GM21360 (cell line): ENCODE measurements around the gene SAXO1.
"Not testable (repeated sequence)": the region's sequence is repeated elsewhere in the genome, so short reads cannot be mapped to it uniquely, and the experiment has no call there.

ENCODE experiments used
- ATAC-seq: cut with Tn5 transposase; IDR thresholded peaks from one replicate; pipeline ENCODE4 v1.9.1; 2021; ENCODE audit warnings: mild to moderate bottlenecking, moderate library complexity; ENCODE audit not compliant: unreplicated experiment

SAXO1 gene

DNA sequence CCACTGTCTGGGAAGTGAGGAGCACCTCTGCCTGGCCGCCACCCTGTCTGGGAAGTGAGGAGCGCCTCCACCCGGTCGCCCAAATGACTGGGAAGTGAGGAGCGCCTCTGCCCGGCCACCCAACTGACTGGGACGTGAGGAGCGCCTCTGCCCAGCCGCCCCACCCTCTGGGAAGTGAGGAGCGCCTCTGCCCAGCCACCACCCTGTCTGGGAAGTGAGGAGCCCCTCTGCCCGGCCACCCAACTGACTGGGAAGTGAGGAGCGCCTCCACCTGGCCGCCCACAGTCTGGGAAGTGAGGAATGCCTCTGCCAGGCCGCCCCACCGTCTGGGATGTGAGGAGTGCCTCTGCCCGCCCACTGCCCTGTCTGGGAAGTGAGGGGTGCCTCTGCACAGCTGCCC lies 32.9 kb downstream of the SAXO1 start:
- ATAC-seq, result no peak

DNA sequence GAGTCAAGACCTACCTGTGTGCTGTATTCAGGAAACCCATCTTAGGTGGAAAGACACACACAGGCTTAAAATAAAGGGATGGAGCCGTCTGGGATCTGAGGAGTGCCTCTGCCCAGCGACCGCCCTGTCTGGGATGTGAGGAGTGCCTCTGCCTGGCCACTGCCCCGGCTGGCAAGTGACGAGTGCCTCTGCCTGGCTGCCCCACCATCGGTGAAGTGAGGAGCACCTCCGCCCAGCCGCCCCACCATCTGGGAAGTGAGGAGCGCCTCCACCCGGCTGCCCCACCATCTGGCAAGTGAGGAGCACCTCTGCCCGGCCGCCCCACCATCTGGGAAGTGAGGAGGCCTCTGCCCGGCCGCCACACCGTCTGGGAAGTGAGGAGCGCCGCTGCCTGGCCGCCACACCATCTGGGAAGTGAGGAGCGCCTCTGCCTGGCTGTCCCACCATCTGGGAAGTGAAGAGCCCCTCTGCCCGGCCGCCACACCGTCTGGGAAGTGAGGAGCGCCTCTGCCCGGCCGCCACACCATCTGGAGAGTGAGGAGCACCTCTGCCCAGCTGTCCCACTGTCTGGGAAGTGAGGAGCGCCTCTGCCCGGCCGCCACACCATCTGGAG lies 33.7 kb downstream of the SAXO1 start:
- ATAC-seq, result no peak

DNA sequence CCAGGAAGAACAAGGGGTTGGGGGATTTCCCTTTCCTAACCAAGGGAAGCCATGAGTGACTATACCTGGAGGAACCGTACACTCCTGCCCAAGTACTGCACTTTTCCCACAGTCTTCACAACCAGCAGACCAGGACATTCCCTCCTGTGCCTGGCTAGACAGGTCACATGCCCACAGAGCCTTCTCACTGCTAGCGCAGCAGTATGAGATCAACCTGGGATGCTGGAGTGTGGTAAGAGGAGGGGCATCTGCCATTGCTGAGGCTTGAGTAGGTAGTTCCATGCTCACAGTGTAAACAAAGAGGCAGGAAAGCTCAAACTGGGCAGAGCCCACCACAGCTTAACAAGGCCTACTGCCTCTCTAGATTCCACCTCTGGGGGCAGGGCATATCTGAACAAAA lies 35.9 kb downstream of the SAXO1 start:
- ATAC-seq, result no peak

DNA sequence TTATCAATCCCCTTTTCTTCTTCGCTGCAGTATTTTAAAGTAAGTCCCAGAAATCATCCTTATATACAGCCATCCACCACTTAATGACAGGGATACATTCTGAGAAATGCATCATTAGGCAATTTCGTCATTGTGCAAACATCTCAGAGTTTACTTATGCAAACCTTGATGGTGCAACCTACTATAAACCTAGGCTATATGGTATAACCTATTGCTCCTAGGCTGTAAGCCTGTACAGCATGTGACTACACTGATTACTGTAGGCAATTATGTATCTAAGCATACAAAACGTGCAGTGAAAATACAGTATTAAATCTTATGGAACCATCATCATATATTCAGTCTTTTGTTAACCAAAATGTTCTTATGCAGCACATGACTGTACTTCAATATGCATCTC lies 36.8 kb downstream of the SAXO1 start:
- ATAC-seq, result no peak

DNA sequence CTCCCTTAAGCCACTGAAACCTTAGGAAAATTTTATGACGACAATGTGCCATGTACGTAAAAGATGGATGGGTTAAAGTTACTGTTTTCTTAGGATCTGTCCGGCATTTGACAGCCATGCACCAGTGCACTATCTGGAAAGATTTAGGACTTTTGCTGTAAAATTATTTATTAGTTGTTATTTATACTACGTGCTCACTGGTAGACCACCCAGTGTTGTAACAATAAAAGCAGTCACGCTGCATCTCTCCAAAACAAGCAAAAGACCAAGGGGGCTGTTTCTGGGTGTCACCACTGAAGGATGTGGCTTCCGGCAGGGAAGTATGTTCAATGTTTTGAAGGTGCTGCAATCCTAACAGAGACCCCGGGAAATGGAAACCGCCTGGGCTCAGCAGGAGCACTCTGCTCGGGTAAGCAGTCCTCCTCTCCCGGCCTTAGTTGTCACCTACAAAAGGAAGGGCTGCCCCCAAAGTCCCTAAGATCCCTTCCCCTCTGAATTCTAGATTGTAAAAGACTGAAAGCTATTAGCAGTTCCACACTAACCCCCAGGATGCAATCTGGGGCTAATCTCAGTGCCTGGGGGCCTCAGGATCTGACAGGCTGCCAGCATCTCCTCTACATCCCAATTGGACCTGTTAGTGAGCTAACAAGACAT lies 38.6 kb downstream of the SAXO1 start:
- no peak for ATAC-seq

DNA sequence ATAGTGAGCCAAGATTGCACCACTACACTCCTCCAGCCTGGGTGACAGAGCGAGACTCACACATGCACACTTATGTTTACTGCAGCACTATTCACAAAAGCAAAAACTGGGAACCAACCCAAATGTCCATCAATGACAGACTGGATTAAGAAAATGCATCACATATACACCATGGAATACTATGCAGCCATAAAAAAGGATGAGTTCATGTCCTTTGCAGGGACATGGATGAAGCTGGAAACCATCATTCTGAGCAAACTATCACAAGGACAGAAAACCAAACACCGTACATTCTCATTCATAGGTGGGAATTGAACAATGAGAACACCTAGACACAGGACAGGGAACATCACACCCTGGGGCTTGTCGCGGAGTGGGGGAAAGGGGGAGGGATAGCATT lies 41.8 kb downstream of the SAXO1 start:
- ATAC-seq, result not testable (repeated sequence)

DNA sequence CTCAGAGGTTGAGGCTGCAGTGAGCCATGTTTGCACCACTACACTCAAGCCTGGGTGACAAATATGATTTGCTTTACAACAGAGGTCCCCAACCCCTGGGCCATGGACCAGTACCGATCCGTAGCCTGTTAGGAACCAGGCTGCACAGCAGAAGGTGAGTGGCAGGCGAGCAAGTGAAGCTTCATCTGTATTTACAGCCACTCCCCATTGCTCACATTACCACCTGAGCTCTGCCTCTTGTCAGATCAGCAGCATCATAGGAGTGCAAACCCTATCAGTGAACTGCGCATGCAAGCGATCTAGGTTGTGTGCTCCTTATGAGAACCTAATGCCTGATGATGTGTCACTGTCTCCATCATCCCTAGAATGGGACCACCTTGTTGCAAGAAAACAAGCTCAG lies 42.5 kb downstream of the SAXO1 start:
- no peak for ATAC-seq

DNA sequence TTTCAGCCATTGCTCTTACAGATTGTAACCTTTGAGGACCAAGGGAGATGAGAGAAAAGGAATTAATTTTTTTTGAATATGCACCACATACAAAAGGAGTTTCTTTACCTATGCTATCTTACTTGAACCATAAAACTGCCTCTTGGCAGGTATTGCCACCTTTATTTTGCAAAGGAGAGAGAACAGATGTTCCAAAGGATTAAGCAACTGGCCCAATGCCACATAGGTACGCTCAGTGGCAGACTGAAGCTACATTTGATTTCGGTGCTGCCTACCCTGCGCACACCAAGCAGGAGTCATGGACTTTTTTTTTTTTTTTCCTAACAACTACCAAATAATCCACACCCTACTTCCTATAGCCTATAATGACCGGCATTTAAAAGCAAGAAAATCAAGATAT lies 43.1 kb downstream of the SAXO1 start:
- no peak for ATAC-seq

DNA sequence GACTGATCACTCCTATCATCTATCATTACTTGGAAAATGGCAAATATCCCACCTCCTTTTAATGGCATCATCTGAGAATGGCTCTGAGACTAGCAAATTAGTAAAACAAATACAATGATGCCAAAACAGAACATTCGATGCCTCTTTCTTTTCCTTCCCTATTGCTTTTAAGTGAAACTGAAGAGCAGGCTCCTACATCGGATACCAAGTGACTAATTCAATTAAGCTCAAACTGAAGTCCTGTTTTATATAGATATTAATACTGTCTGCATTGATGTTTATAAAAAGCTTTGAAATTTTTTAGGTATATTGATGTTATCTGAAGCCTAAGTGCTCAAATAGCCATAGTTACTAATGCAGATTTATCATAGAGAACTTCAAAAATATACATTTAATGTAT lies 43.9 kb downstream of the SAXO1 start:
- ATAC-seq, result no peak

DNA sequence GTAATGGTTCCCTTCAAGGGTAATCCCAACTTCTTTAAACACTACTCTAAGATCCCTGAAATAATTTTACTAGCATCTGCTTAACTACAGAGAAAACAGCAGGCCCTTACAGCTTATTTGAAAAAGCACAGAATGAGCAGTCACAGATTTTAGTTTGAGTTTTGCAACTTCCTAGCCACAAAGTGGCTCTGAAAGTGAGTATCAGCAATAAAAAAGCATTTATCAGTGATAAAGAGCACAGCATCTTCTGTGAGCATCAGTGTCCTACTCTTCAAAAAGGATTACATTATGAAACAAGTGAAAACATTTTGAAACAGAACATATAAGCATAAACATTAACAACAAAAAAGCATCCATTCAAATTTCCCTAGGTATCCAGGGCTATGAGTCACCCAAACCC lies 45.0 kb downstream of the SAXO1 start:
- no peak for ATAC-seq

DNA sequence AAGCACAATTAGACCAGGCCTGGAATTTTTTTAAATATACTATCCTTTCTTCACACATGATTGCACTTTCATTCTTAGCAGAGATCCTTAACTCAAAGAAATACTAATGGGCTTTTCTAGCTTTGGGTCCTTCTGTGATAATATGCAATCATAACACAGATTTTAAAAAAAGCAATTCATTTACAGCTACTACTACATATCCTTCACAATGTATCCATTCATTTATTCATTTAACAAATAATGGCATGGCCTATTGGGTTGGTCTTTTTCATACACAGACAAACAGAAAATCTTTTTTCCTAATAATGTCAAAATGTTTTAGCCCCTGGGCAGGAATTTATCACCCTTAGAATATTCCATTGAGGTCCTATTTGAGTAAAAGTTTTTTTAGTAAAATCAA lies 47.0 kb downstream of the SAXO1 start:
- ATAC-seq, result no peak

DNA sequence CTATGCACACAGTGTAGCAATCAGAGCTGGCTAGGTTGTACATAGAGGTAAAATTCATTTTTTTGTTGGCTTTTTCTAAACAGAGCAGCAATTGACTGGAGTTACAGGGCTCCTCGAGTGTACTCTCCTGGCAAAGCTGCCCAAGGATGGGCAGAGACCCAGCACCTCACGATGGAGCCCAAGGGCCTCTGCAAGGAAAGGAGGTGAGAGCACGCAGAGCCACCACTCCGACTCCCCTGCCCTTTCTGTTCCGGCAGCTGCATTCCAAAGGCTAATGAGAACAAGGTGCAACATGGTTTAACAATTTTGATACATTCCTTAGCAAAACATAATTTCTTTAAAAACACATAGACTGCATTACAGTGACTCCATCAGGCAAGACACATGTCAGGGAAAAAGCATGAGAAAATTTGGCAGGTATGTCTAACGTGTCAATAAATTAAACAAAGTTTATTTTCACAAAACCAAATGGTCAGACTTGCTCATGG lies 47.5 kb downstream of the SAXO1 start:
- no peak for ATAC-seq

DNA sequence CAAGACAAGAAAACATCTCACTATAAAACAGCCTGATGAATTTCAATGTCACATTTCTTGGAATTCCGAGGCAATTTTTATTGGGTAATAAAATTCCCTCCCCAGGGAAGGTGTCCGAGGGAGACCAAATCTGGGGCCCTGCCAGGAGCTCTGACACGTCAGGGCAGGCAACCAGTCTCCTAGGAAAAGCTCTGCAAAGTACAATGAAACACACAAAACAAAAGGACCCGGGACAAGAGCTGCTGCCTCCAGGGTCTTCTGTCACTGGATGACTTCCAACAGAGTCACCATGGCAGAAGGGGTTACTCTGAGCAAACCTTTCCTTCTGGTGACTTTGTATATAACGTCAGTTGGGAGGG lies 50.8 kb downstream of the SAXO1 start:
- no peak for ATAC-seq

DNA sequence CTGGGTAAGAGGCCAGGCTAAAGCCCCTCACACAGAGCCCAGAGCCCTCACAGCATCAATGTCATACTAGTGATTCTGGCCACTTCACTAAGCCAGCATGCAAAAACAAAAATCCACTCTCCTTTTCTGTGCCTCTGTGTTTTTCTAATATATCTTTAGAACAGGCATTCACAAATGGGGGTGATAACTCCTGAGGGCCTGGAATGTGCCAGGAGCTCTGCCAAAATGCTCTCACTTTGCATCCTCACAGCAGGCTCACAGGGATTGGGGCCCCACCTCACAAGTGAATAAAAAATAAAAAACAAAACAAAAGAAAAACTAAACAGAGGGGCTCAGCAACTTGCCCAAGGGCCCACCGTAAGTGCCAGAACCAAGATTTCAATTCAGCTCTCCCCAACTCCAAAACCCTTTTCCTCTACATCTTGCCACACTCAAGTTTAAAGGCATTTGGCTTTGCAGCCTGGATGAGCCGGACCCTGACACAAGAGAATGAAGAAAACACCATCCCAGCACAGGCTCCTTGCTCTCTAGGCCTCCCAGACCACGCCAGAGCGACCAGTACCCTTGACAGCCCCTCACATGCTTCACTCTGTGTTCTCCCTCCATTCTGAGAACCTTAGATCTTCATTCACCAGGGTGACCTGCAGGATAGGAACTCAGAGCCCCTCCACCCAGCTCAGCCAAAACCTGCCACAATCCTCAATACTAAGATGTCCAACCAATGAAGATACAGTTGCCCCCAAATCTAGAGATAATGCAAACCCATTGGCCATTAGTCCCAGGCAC lies 51.3 kb downstream of the SAXO1 start:
- ATAC-seq, result no peak

DNA sequence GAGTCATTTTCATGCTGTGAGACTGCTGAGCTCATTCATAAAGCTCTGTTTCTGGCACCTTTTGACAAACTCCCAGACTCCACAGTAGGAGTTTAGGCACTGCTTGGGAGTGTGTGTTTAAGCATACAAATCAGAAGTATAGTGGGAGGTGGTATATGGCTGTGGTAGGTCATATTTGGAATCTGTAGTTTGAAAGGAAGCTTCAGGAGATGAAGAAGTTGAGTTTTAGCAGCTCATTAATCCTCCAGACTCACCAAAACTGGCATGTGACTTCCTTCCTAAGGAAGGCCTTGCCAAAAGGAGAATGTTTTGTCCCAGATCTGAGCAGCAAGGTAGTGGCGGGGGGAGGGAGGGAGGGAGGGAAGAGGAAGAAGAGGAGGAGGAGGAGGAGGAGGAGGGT lies 52.8 kb downstream of the SAXO1 start:
- ATAC-seq, result no peak

DNA sequence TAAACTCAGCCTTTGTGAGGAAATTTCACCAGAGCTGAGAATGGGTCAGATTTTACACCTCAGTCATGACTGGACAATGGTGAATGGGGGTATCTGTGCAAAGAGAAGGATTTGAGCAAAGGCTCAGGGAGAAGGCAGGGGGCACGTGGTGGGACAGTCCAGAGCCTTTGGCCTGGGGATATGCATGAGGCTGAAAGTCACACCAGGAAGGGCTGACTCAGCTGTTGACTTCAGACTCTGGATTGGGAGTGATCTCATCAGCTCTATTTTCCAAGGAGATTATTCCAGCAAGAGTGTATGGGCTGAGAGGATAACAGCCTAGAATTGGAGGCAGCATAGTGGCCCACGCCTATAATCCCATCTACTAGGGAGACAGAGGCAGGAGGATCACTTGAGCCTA lies 53.6 kb downstream of the SAXO1 start:
- no peak for ATAC-seq

DNA sequence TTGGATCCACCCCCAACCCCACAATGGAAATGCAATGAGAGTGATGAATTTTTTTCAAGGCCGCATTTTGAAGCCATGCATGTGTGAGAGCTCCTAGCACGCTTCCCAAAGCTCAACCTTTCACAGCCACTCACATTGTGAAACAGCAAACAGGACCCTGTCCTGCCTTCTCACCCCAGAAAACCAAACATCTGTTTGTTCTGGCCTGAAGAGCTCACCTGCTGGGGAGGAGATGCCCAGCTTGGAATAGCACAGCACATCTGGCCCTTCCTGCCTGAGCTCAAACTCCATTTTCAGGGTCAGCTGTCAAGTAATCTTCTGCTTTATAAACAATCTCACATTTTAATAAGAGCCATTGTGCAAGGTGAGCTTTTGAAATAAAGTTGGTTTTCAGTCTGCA lies 54.8 kb downstream of the SAXO1 start:
- ATAC-seq, result no peak

DNA sequence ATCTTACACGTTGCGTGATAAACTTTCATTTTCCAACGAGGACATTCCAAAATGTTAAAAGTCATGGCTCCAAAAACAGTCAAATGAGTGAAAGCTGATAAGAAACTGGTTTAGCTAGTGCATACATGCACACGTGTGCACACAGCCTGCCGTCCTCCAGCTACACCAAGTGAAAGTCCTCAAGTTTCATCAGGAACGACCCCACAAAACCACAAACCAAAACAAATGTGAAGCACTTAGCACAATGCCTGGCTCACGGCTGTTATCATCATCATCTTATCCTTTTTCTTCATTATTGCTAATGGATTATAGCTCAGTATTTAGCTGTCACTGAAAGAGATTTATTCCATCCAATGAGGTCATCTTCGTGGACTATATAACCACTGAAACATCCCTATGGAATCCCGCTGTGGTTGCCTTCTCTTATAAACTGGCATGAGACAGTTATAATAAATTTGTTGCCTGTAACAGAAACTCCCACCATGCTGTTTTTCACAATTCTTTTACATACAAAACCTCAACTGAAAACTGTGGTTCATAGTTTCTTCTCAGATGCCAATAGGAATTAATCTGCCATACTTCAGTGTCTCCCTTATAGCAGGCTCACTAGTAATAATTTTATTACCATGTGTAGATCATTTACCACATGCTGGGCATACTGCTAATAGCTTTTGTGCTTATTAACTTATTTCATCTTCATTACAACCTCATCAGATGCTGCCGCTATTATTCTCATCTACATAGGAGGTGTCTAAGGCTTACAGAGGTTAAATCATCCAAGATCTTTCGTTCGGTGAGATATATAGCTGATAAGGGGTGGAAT lies 56.1 kb downstream of the SAXO1 start:
- no peak for ATAC-seq

DNA sequence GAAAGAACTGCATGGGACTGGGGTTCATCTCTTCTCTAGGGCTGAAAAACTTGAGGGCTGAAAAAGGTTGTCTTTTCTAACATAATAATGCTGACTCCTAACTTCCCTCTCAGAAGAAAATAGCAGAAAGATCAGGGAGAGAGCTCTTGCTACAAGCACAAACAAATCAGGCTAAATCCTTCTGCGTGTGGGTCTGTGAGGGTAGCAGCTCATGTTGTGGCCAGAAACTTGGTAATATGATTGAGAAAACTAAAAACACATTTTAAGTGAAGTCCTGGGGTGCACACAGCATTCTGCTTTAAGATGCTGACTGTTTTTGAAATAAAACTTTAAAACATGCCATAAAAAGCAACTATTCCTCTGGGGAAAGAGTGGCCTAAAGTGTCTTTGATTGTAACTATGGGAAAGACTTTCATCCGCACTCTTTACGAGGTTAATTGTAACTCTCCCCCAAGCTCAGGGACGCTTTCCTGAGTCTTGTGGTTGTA lies 56.7 kb downstream of the SAXO1 start:
- no peak for ATAC-seq

DNA sequence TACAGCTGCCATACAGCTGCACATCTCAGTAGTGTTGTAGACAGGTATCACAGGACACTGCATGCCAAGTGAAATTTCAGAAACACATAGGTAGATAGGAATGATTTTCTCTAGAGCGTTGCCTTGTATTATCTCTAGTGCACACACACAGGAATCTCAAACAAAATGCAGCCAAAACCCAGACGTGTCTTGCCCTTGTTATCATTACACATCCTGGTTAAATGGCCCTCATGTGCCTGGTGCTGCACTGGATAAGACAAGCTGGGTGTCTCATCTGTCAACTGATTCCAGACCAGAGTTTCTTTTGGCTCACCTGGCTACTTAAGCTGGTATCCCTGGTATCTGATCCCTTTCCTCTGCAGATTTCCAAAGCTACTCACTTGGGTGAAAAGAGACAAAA lies 59.7 kb downstream of the SAXO1 start:
- ATAC-seq, result no peak

DNA sequence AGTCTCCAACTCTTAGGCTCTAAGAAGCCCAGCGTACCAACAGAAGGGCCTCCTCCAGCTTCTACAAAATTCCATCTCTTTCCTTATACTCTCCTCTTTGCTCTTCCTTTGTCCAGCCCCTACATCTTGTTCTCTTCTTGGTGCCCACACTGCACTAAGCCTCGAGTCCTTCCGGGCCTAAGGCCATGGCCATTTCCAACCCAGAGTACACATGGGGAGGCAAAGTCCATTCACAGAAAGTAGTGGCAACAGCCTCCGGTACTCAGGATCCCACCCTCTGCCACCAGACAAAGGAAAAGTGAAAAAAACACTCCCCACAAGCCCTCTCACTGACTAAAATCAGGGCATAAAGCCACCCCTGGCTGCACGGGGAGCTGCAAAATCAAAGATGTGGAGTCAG lies 60.3 kb downstream of the SAXO1 start:
- no peak for ATAC-seq
